Mesenteric fat pad (tissue), 1 donor: Measurements from ENCODE around the gene ABCD4. TPM values are rescaled to one million over a fixed set of nuclear protein-coding genes. Genes with fewer than 3 reads are reported as not detected.

Experiments
- DNase-seq: peaks from one replicate; pipeline ENCODE4 v3.0.0-alpha.2; 2020; ENCODE audit warnings: low spot score
- total RNA-seq: library from RNA; stranded (reverse); fragmentation: NEBNext Ultra II Directional; extraction: Animal tissue kit (Norgen Biotek cat#: 25700); gene quantifications from one replicate; pipeline ENCODE4 v1.2.1, GENCODE V29; 2021
- donor health status: DM: yes; HTN: yes; CAD: no.

Gene ABCD4
- total RNA-seq, 1 donor from 2014 or later, result 41.5 TPM

DNA sequence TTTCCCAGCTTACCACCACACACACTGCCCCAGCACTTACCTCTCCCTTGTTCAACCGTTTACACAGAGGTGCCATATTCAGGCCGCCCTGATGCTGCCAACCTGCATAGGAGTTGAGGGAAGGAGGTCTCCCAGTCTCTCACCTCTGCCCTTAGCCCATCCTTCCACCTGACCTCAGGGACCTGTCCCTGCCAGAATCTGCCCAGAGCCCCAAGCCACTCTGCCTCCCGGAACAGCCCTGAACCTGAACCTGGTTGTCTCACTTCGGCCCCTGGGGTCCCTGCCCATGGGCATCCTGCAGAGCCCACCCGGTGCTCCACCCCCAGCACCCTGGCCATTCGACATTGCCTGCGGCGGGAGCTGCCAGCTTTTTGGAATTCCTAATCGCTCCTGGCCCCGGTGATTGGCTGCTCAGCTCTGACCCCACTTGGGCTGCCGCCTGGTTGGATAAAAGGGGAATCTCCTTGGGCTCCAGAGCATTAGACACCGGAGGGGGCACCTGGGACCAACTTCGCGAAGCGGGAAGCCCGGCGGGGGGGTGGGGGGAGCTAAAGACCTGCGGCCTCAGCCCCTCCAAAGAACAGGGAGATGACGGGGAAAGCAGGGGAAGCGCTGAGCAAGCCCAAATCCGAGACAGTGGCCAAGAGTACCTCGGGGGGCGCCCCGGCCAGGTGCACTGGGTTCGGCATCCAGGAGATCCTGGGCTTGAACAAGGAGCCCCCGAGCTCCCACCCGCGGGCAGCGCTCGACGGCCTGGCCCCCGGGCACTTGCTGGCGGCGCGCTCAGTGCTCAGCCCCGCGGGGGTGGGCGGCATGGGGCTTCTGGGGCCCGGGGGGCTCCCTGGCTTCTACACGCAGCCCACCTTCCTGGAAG lies 63.5 kb downstream of the ABCD4 start, which contains the start of gene VSX2:
TSS of gene VSX2 (plus strand) at position 476 of the 874 bp plus-strand sequence. CDS start at position 589, 113 bp downstream.
- DNase-seq, result no peak

DNA sequence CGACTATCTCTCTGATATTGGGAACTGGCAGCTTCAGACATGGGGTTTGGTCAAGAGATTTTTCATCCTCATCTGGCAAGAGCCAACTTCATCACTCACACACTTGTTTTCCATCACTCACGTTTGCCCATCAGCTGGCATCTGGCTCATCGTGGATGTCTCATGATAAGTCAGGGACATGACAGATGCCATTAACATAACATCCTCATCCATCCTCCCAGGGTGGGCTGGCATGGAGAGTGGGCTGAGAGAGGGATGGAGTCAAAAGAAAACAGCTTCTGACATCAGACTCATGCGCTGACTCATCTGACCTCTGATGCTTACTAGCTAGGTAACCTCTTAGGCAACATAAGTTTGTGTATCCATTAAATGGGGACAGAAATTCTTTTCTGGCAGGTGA lies 65.3 kb downstream of the ABCD4 start:
- no peak for DNase-seq

Other genes with a start within 250 kb of the ABCD4 start
- 42.1 TPM for gene ALDH6A1, start 218.5 kb downstream of the ABCD4 start, total RNA-seq
- gene LIN52, start 218.0 kb downstream of the ABCD4 start, total RNA-seq, result 9.2 TPM
- gene VSX2, start 63.5 kb downstream of the ABCD4 start, total RNA-seq, result not detected
- gene VRTN, start 45.5 kb upstream of the ABCD4 start, total RNA-seq, result not detected
- gene SYNDIG1L, start 123.3 kb upstream of the ABCD4 start, total RNA-seq, result not detected
- 290 TPM for gene NPC2, start 190.4 kb upstream of the ABCD4 start, total RNA-seq
- 17.8 TPM for gene ISCA2, start 190.8 kb upstream of the ABCD4 start, total RNA-seq